Mesenteric fat pad (tissue), 1 donor: ENCODE data around the gene CBLL1. TPM values are rescaled to one million over a fixed set of nuclear protein-coding genes. Genes with fewer than 3 reads are reported as not detected.

Experiments used
- DNase-seq: peaks from one replicate; pipeline ENCODE4 v3.0.0-alpha.2; 2020; ENCODE audit warnings: low spot score
- long read RNA-seq: library from polyadenylated mRNA; unstranded; transcript quantifications from one replicate; pipeline ENCODE4 v2.0.0, GENCODE V29; 2020
- total RNA-seq: library from RNA; stranded (reverse); fragmentation: NEBNext Ultra II Directional; extraction: Animal tissue kit (Norgen Biotek cat#: 25700); gene quantifications from one replicate; pipeline ENCODE4 v1.2.1, GENCODE V29; 2021
- donor health status: DM: yes; HTN: yes; CAD: no.

The CBLL1 gene, protein sequence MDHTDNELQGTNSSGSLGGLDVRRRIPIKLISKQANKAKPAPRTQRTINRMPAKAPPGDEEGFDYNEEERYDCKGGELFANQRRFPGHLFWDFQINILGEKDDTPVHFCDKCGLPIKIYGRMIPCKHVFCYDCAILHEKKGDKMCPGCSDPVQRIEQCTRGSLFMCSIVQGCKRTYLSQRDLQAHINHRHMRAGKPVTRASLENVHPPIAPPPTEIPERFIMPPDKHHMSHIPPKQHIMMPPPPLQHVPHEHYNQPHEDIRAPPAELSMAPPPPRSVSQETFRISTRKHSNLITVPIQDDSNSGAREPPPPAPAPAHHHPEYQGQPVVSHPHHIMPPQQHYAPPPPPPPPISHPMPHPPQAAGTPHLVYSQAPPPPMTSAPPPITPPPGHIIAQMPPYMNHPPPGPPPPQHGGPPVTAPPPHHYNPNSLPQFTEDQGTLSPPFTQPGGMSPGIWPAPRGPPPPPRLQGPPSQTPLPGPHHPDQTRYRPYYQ
- 23.8 TPM for total RNA-seq
- long read RNA-seq, full-length matches to known transcripts = 2 of 4 reads
- long read RNA-seq, partial matches to known transcripts = 0 of 4 reads
- long read RNA-seq, other reads (novel, unspliced or antisense) = 2 of 4 reads

- DNase-seq = peak; percentile 99
Measured at GRCh38 chr7:107743567-107744344, at the start of gene CBLL1. TSS of gene CBLL1 (plus strand) at chr7:107744142. CDS start at chr7:107744164, 22 bp downstream.

GRCh38 chr7:107694386-107694785, 49.6 kb upstream of the CBLL1 start:
- DNase-seq = no peak

DNA sequence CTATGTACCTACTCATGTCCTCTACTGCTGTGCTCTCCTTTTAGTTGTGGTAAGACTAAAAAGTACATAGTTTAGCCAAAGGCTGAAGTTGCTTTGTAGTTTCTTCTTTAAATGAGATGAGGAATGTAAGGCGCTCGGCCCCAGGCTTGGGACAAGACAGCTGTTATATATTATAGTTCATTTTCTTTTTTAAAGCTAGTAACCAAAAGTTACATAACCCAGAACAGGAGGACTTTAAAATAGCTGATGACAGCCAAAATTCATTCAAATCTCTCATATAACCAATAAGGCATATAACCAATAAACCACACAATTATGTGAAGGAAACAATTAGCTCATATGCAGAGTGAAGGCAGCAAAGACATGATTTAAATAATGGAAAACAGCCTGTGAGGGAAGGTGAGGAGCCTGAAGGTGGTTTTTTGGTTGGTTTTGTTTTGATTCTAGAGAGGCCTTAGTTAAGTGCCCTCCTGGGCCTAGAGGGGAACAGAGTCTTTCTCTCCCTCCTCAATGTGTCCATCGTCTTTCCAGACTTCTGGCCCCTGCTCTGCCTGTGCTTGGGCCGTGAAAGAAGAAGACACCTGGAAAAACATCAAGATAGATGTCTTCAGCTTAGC, 47.5 kb upstream of the CBLL1 start:
- DNase-seq = no peak

DNA sequence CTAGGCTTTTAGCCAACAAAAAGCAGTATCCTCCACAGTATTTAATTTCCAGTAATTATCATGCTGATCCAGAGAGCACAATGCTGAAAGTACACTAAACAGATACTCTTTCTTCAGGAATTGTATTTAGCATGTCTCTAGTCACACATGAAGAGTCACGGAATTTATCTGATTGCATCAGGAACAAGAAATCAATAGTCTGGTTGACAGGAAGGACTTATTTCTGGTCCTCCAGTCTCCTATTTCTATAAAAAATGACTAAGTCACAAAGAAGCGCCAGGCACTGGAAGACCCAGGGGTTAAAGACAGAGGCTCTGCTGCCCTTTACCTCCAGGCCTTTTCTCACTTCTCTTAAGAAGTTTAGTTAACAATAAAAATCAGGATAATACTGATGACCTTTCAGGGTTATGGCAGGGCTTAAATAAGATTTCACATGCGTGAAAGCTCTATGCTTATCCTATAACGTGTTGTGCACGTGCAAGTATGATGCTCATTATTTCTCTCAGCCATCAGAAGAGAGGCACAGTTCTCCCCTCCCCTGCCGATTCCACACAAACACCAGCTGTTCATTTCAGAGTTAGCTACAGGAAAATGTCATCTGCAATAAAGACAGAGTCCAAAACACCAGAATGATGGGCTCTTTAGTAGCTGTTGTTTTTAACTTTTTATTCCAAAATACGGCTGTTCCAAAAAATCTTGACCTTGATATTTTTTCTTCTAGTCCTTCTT, 46.5 kb upstream of the CBLL1 start:
- no peak for DNase-seq

DNA sequence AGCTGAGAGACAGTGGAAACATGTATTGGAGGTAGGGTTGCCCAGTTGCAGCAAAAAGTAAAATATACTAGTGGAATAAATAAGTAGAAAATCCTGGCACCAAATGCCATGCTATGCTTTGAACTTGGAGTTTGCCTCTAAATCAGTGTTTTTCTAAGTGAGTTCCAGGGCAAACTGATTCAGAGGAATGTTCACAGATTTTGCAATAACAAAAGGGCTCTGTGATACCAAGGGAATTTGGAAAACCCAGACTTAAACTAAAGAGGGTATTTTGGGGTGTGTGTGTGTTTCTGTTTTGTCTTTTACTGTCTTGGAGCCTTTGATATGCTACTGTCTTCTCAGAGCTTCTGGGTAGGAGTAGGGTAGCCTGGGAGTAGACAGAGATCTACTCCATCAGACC, 43.4 kb upstream of the CBLL1 start:
- no peak for DNase-seq

DNA sequence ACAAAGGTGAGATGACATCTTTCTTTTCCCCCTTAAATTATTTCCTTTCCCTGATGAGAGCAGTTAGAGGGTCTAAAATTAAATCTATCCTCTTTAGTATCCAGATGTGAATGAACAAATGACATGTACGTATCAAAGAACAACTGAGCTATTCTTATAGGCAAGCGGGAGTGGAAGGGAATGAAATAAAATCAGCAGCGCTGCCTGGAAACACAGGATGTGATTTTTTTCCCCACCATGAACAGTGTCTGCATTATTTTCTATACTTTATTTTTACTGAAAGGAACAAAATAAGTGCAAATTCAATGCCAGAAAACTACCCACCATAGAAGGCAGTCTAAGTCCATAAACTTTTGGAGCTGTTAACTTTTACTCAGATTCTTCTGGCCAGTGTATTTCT, 42.8 kb upstream of the CBLL1 start:
- no peak for DNase-seq

- DNase-seq = no peak
Measured at GRCh38 chr7:107703219-107703618, 40.7 kb upstream of the CBLL1 start.

GRCh38 chr7:107703872-107704271, 40.1 kb upstream of the CBLL1 start:
- DNase-seq = no peak

- no peak for DNase-seq
Measured at GRCh38 chr7:107708956-107709355, 35.0 kb upstream of the CBLL1 start.

GRCh38 chr7:107711301-107711700, 32.6 kb upstream of the CBLL1 start:
- DNase-seq = no peak

- DNase-seq = no peak
Measured at GRCh38 chr7:107712025-107712424, 31.9 kb upstream of the CBLL1 start.

DNA sequence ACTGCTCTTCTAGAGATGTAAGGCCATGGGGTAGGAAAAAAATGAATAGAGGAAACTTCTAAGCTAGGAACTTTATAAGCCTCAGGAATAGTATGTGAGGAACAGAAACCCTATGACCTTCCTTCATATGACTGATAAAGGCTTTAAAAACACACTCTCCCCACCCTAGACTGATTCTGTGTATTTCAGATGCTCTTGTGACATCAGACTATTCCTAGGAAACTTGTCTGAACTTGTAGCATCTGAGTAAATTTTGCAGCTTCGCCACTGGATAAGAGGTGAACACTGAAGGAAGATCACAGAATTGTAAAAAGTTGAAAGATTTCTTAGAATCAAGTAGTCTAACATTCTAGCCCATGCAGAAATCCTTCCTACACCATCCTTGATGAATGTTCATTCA, 31.0 kb upstream of the CBLL1 start:
- DNase-seq = no peak

GRCh38 chr7:107715531-107715930, 28.4 kb upstream of the CBLL1 start:
- DNase-seq = no peak

GRCh38 chr7:107718456-107719193, 25.3 kb upstream of the CBLL1 start:
- no peak for DNase-seq

DNA sequence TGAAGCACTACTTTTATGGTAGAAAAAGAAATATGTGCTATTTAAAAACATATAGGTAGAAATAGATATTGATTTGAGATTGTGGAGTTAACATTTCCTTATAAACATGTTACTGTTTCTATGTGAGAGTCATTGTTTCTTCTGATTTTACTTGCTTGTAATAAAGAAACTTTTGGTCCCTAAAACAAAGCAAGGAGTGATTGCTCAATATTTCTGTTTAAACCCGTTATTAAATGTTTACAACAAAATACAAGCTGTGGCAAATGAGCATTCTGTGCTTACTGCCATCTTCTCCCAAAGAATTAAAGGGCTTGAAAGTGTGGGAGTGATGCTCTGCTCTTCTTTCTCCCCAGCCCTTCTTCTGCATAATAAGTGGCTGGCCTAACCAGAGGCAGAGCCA, 22.7 kb upstream of the CBLL1 start:
- no peak for DNase-seq

- no peak for DNase-seq
Measured at GRCh38 chr7:107723255-107723654, 20.7 kb upstream of the CBLL1 start.

DNA sequence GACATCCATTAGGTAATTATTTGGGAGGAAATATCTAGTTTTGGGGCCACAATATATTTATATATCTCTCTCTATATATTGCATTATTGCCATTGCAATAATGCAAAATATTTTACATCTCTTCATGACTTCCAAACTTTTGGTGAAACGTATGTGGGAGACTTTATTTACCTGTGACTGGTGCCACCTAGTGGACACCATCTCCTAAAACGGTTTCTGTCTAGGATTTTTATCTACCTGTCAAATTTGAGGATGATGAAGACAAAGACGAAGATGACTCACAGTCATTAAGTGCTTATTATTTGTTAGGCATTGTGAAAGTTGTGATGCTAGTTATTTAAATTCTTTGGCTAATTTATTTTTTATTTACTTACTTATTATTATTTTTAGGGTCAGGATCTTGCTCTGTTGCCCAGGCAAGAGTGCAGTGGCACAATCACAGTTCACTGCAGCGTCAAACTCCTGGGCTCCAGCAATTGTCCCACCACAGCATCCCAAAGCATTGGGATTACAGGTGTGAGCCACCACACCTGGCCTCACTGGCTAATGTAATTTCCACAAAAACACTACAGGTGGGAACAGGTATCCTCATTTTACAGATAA, 18.7 kb upstream of the CBLL1 start:
- no peak for DNase-seq

- DNase-seq = no peak
Measured at GRCh38 chr7:107726356-107727130, 17.4 kb upstream of the CBLL1 start.

DNA sequence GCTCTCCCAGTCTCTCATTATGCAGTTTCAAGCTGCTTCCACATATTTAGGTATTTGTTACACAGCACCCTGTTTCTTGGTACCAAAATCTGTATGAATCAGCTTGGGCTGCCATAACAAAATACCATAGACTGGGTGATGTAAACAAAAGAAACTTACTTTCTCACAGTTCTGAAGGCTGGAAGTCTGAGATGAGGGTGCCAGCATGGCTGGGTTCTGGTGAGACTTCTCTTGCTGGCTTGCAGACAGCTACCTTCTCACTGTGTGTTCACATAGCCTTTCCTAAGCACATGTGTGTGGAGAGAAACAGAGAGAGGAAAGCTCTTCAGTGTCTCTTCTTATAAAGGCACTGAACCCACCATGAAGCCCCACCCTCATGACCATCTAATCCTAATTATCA, 15.7 kb upstream of the CBLL1 start:
- no peak for DNase-seq
